ENCODE results near the gene ZNF880.

DNA sequence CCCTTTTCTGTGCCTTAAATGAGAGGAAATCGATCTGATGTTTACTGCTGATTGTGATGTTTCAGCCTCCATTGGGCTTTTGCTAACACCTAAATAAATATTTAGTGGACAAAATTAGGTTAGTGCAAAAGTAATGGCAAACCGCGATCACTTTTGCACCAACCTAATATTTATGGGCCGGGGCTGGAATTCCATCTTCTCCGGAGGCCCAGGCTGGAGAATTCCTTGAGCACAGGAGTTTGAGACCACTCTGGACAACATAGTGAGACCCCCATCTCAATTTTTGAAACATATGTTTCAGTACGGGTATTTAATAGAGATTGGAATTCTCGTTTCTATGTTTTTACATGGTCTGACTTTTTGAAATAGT is 603 bp downstream of the ZNF880 start:
- TF ChIP-seq CTCF (IDR thresholded peaks at IDR 0.05) (no peak), EZH2 (IDR thresholded peaks at IDR 0.05) (no peak)
